H9 (cell line): ENCODE data around the gene ADA. TPM values are rescaled to one million over a fixed set of nuclear protein-coding genes. Genes with fewer than 3 reads are reported as not detected.

Experiments
- DNase-seq: peaks from one replicate; pipeline ENCODE4 v3.0.0-alpha.2; 2017
- H2AFZ ChIP-seq: one replicate; pipeline ENCODE4 v1.6.1; 2013; ENCODE audit warnings: mild to moderate bottlenecking, low read length, control low read depth, moderate library complexity
- H2AK5ac ChIP-seq: 2 replicates; pipeline ENCODE4 v1.6.1; 2013; ENCODE audit warnings: low read length, control low read depth, mixed read lengths; ENCODE audit not compliant: insufficient read length
- H2BK120ac ChIP-seq: one replicate; pipeline ENCODE4 v1.6.1; 2013; ENCODE audit warnings: low read depth, mild to moderate bottlenecking, low read length, control low read depth, inconsistent platforms; ENCODE audit not compliant: poor library complexity, severe bottlenecking
- H2BK12ac ChIP-seq: 2 replicates; pipeline ENCODE4 v1.6.1; 2013; ENCODE audit warnings: low read length, control low read depth, mixed read lengths, low read depth; ENCODE audit not compliant: insufficient read length
- H2BK15ac ChIP-seq: 2 replicates; pipeline ENCODE4 v1.6.1; 2013; ENCODE audit warnings: low read depth, low read length, control low read depth
- H2BK20ac ChIP-seq: one replicate; pipeline ENCODE4 v1.6.1; 2013; ENCODE audit warnings: low read depth, mild to moderate bottlenecking, low read length, control low read depth, inconsistent platforms; ENCODE audit not compliant: poor library complexity, severe bottlenecking
- H2BK5ac ChIP-seq: 2 replicates; pipeline ENCODE4 v1.6.1; 2013; ENCODE audit warnings: low read length, control low read depth, mixed read lengths; ENCODE audit not compliant: insufficient read length
- H3K14ac ChIP-seq: 2 replicates; pipeline ENCODE4 v1.6.1; 2013; ENCODE audit warnings: low read length, control low read depth; ENCODE audit not compliant: insufficient read depth
- H3K18ac ChIP-seq: 2 replicates; pipeline ENCODE4 v1.6.1; 2013; ENCODE audit warnings: low read depth, mild to moderate bottlenecking, mixed read lengths, low read length, control low read depth; ENCODE audit not compliant: insufficient read length
- H3K23ac ChIP-seq: 2 replicates; pipeline ENCODE4 v1.6.1; 2013; ENCODE audit warnings: low read length, control low read depth, mixed read lengths, low read depth; ENCODE audit not compliant: insufficient read length
- H3K23me2 ChIP-seq: 2 replicates; pipeline ENCODE4 v1.6.1; 2013; ENCODE audit warnings: low read depth, mild to moderate bottlenecking, mixed read lengths, low read length, control low read depth; ENCODE audit not compliant: insufficient read length, poor library complexity, severe bottlenecking
- H3K27ac ChIP-seq: 2 replicates; pipeline ENCODE4 v1.5.1; 2013; ENCODE audit warnings: low read length, control low read depth, mixed read lengths, low read depth; ENCODE audit not compliant: insufficient read length
- H3K27me3 ChIP-seq: 2 replicates; pipeline ENCODE4 v1.6.1; 2013; ENCODE audit warnings: low read length, control low read depth, inconsistent platforms; ENCODE audit not compliant: insufficient read depth
- H3K4ac ChIP-seq: 2 replicates; pipeline ENCODE4 v1.6.1; 2013; ENCODE audit warnings: low read depth, mild to moderate bottlenecking, control low read depth, inconsistent platforms, low read length, moderate library complexity
- H3K4me1 ChIP-seq: 2 replicates; pipeline ENCODE4 v1.6.1; 2013; ENCODE audit warnings: low read length, control low read depth, inconsistent platforms; ENCODE audit not compliant: insufficient read depth
- H3K4me2 ChIP-seq: 2 replicates; pipeline ENCODE4 v1.6.1; 2013; ENCODE audit warnings: low read length, control low read depth, mixed read lengths; ENCODE audit not compliant: insufficient read length, insufficient read depth
- H3K56ac ChIP-seq: 2 replicates; pipeline ENCODE4 v1.6.1; 2013; ENCODE audit warnings: low read depth, mild to moderate bottlenecking, mixed read lengths, low read length, control low read depth; ENCODE audit not compliant: insufficient read length
- H3K79me1 ChIP-seq: 2 replicates; pipeline ENCODE4 v1.6.1; 2013; ENCODE audit warnings: low read depth, mild to moderate bottlenecking, moderate library complexity, low read length, control low read depth, inconsistent platforms; ENCODE audit not compliant: insufficient read depth, poor library complexity, severe bottlenecking
- H3K79me2 ChIP-seq: 2 replicates; pipeline ENCODE4 v1.6.1; 2013; ENCODE audit warnings: low read length, control low read depth, inconsistent platforms; ENCODE audit not compliant: insufficient read depth
- H3K9ac ChIP-seq: 2 replicates; pipeline ENCODE4 v1.6.1; 2013; ENCODE audit warnings: low read length, control low read depth, mixed read lengths; ENCODE audit not compliant: insufficient read length; ENCODE audit errors: extremely low read depth
- H3K9me3 ChIP-seq: one replicate; pipeline ENCODE4 v1.6.1; 2013; ENCODE audit warnings: low read depth, low read length, inconsistent platforms; ENCODE audit not compliant: control insufficient read depth
- H3T11ph ChIP-seq: one replicate; pipeline ENCODE4 v1.6.1; 2013; ENCODE audit warnings: mild to moderate bottlenecking, low read length, control low read depth, inconsistent platforms
- H4K20me1 ChIP-seq: one replicate; pipeline ENCODE4 v1.6.1; 2013; ENCODE audit not compliant: control insufficient read depth, insufficient read length, insufficient read depth
- H4K5ac ChIP-seq: 2 replicates; pipeline ENCODE4 v1.6.1; 2013; ENCODE audit warnings: low read depth, mild to moderate bottlenecking, mixed read lengths, low read length, control low read depth; ENCODE audit not compliant: insufficient read length
- H4K8ac ChIP-seq: replicated peaks from 2 replicates; pipeline ENCODE4 v1.6.1; 2013; ENCODE audit warnings: low read length, control low read depth, mixed read lengths, low read depth; ENCODE audit not compliant: insufficient read length
- H4K91ac ChIP-seq: 2 replicates; pipeline ENCODE4 v1.6.1; 2013; ENCODE audit warnings: low read depth, mild to moderate bottlenecking, moderate library complexity, mixed read lengths, low read length, control low read depth; ENCODE audit not compliant: insufficient read length
- H3K27ac Mint-ChIP-seq, 3 experiments: 2 replicates in 2 of 3; 3 replicates in 1 of 3; pipeline ENCODE4 v1.8.0; 2020 to 2021; ENCODE audit warnings: mixed read lengths in 3 of 3, mild to moderate bottlenecking in 1 of 3, moderate library complexity in 1 of 3
- H3K27me3 Mint-ChIP-seq: 2 replicates; pipeline ENCODE4 v1.8.0; 2021; ENCODE audit warnings: low read depth, mild to moderate bottlenecking, moderate library complexity, mixed read lengths
- H3K36me3 Mint-ChIP-seq, 3 experiments: 2 replicates in 2 of 3; 3 replicates in 1 of 3; pipeline ENCODE4 v1.8.0; 2020 to 2021; ENCODE audit warnings: low read depth in 3 of 3, mixed read lengths in 3 of 3; ENCODE audit not compliant: insufficient read depth in 1 of 3
- H3K4me1 Mint-ChIP-seq, 2 experiments: 2 replicates each; pipeline ENCODE4 v1.8.0; 2020; ENCODE audit warnings: mixed read lengths in 2 of 2
- H3K4me3 Mint-ChIP-seq, 2 experiments: 2 replicates in 1 of 2; 3 replicates in 1 of 2; pipeline ENCODE4 v1.8.0; 2020 to 2021; ENCODE audit warnings: mild to moderate bottlenecking in 2 of 2, mixed read lengths in 2 of 2, moderate library complexity in 1 of 2
- H3K9me3 Mint-ChIP-seq, 2 experiments: 2 replicates in 1 of 2; 3 replicates in 1 of 2; pipeline ENCODE4 v1.8.0; 2020; ENCODE audit warnings: mild to moderate bottlenecking in 2 of 2, mixed read lengths in 2 of 2, moderate library complexity in 1 of 2
- CTCF ChIP-seq: fragments of 200-600 bp; sonication (generic); conservative IDR thresholded peaks from 3 replicates; pipeline ENCODE4 v1.8.0; 2021; ENCODE audit warnings: antibody characterized with exemption, mild to moderate bottlenecking
- WGBS: extraction: QIAGEN DNeasy Blood & Tissue Kit; methylation state at CpG from one replicate; pipeline ENCODE4 v1.1.7; 2013; ENCODE audit warnings: missing lambda C conversion rate, low lambda C conversion rate, mixed read lengths; ENCODE audit not compliant: insufficient read length; ENCODE audit errors: extremely low coverage; 5-methylcytosine and 5-hydroxymethylcytosine counted together
- total RNA-seq: library from RNA; stranded (reverse); gene quantifications from 2 replicates; pipeline ENCODE4 v1.2.1, GENCODE V29; 2021

The ADA gene
- total RNA-seq, 1 experiment from 2014 or later = 22.0 TPM

GRCh38 chr20:44633187-44633810 lies 18.2 kb downstream of the ADA start:
- Mint-ChIP-seq H3K27me3 (peaks cover 3% of the 10 kb centered on the region; the same call in 1 of the 2 replicates), H3K4me1 (peaks cover 19% of the 10 kb centered on the region in 2 experiments), H3K9me3 (0 out of 5 replicates have a peak, but pooled peaks cover 0 to 2% of the 10 kb centered on the region in 2 experiments), H3K27ac (peak overlapping the region in 1 of 3 experiments; percentile 75; a peak in 1 of 7 replicates), H3K4me3 (no peak overlapping the region), H3K36me3 (peaks cover 0 to 5% (median 3%) of the 10 kb centered on the region in 3 experiments; a peak in 3 of 7 replicates)
- H3K27ac ChIP-seq = no peak overlapping the region
- no peak overlapping the region for H3K23ac ChIP-seq
- H3T11ph ChIP-seq = no peak overlapping the region
- H3K4ac ChIP-seq = no peak overlapping the region
- no peaks in the 10 kb centered on the region for H3K9me3 ChIP-seq
- H2BK15ac ChIP-seq = no peak overlapping the region
- no peak overlapping the region for H4K8ac ChIP-seq
- H3K27me3 ChIP-seq = no peaks in the 10 kb centered on the region
- H2BK5ac ChIP-seq = no peak overlapping the region
- H4K5ac ChIP-seq = no peak overlapping the region
- H3K18ac ChIP-seq = no peak overlapping the region
- H4K91ac ChIP-seq = no peak overlapping the region
- no peak overlapping the region for H3K4me2 ChIP-seq
- H3K79me2 ChIP-seq = no peaks in the 10 kb centered on the region
- no peak for TF ChIP-seq CTCF
- no peak overlapping the region for H2BK12ac ChIP-seq
- H4K20me1 ChIP-seq = no peaks in the 10 kb centered on the region
- no CpG with 5 or more reads among the region's 3 CpGs for WGBS
- DNase-seq = no peak
- no peak overlapping the region for H2AK5ac ChIP-seq
- H3K79me1 ChIP-seq = no peaks in the 10 kb centered on the region
- H3K4me1 ChIP-seq = no peaks in the 10 kb centered on the region
- H2BK20ac ChIP-seq = no peak overlapping the region
- H2BK120ac ChIP-seq = no peak overlapping the region
- no peak overlapping the region for H3K9ac ChIP-seq
- no peak overlapping the region for H3K14ac ChIP-seq
- H2AFZ ChIP-seq = no peak overlapping the region
- no peak overlapping the region for H3K56ac ChIP-seq
- H3K23me2 ChIP-seq = no peaks in the 10 kb centered on the region
